SIG-M5 treated with dmso at 0.1 percent for 504 hours (cell line): Measurements from ENCODE around the gene METTL26.

ENCODE experiments used
- DNase-seq: peaks from one replicate; lab custom pipeline; 2025; ENCODE audit not compliant: unreplicated experiment; lab: John Stamatoyannopoulos, UW

METTL26 gene

GRCh38 chr16:625977-626765 lies 9.9 kb downstream of the METTL26 start:
- no peak for DNase-seq

GRCh38 chr16:625117-625976 lies 10.8 kb downstream of the METTL26 start:
- no peak for DNase-seq

- DNase-seq, result no peak
Observed at GRCh38 chr16:624526-625070, 11.5 kb downstream of the METTL26 start.

- no peak for DNase-seq
Observed at GRCh38 chr16:622920-623280, 13.2 kb downstream of the METTL26 start.

- no peak for DNase-seq
Observed at GRCh38 chr16:621526-622105, 14.5 kb downstream of the METTL26 start.

- DNase-seq, result no peak
Observed at GRCh38 chr16:620700-621525, 15.2 kb downstream of the METTL26 start.

GRCh38 chr16:619476-620100 lies 16.5 kb downstream of the METTL26 start:
- DNase-seq, result no peak

- no peak for DNase-seq
Observed at GRCh38 chr16:617855-618254, 18.2 kb downstream of the METTL26 start.

- DNase-seq, result no peak
Observed at GRCh38 chr16:616733-617586, 19.1 kb downstream of the METTL26 start.

GRCh38 chr16:615122-615521 lies 21.0 kb downstream of the METTL26 start:
- DNase-seq, result no peak

GRCh38 chr16:610513-611381 lies 25.4 kb downstream of the METTL26 start:
- no peak for DNase-seq

- DNase-seq, result no peak
Observed at GRCh38 chr16:609984-610383, 26.1 kb downstream of the METTL26 start.

GRCh38 chr16:609316-609715 lies 26.8 kb downstream of the METTL26 start:
- no peak for DNase-seq

- DNase-seq, result no peak
Observed at GRCh38 chr16:608019-608418, 28.1 kb downstream of the METTL26 start.

- DNase-seq, result no peak
Observed at GRCh38 chr16:606656-607307, 29.3 kb downstream of the METTL26 start.

- no peak for DNase-seq
Observed at GRCh38 chr16:603933-604332, 32.2 kb downstream of the METTL26 start.

- DNase-seq, result peak; percentile 49
Observed at GRCh38 chr16:600781-601180, 35.3 kb downstream of the METTL26 start.
